Activated CD8-positive, alpha-beta memory T cell treated with anti-CD3 and anti-CD28 coated beads for 48 hours (primary cell): ENCODE results near the gene INPP5E.
A peak's percentile ranks its signal among the peaks of the same experiment; 100 is the strongest.
"Not testable (repeated sequence)": the region's sequence is repeated elsewhere in the genome, so short reads cannot be mapped to it uniquely, and the experiment has no call there.

Experiments used
- DNase-seq, 3 experiments: peaks; one replicate each; pipeline ENCODE4 v3.0.0-alpha.2; 2020; ENCODE audit warnings: low read depth in 2 of 3, low spot score in 2 of 3

INPP5E gene

DNA sequence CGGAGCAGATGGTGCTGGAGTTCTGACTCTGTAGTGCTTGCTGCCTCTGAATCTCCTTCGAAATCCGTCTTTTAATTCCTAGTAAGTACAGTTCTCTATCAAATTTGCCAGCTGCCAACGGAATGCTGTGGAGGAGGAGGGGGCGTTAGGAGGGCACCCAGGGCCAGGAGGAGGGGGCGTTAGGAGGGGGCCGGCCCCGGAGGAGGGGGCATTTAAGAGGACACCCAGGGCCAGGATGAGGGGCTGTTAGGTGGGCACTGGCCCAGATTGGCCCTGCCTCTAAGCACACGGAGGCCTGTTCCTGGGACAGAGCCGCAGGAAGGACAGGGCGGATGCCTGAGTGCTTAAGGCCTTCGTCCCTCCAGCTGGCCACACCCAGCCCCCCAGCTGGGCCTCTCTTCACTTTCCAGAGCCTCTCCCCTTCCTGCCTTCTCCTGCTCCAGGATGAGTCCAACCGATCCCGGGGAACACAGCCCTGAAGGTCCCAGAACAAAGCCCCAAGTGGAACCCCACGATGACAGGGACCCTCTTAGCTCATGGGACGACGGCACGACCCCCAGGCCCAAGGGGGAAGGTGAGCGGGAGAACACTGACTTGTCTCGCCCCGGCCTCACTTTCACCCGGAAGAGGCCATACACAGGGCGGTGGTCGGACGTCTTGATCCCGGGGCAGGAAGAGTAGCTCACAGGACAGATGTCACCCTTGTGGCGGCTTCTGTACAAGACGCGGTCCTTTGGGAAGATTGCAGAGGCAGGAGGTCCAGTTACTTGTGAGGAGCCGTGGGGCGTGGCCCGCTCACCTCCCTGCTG is 9.8 kb downstream of the INPP5E start:
- DNase-seq = no peak

DNA sequence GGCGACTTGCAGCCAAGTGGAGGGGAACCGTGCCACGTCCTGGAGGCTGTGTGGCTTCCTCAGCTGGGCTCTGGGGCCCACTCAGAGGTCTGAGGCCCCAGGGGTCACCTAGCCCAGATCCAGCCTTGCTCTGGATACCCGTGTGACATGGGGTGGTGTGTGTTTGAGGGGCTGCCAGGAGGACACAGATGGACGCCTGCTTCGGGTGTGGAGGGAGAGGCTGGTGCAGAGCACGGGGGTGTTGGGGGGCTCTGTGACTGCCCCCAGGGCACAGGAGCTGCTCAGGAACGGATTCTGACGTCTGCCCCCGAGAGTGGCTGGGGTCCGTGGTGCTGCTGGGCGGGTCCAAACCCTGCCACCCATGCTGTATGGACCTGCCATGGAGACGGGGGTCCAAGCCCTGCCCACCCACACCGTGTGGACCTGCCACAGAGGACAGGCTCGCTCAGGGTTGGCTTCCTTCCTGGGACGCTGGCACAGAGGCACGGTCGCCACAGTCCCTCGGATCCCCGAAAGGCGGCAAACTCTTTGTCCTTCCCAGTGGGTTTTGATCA is 10.5 kb downstream of the INPP5E start:
- no peak for DNase-seq

DNA sequence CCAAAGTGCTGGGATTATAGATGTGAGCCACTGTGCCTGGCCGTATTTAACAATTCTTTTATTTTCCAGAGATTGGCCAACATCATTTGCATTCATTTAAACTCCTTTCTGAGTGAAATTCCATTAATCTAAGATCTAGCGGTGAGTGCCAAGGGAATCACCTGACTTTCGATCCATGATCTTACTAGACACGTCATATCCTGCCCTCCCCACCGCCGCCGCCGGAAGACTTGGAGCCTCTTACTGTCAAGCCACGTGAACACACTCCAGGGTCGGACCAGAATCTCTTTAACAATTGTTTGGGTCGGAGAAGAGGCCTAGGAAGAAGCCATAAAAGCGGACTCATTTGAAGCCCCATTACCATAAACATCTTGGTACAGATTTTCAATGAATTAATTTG is 12.9 kb downstream of the INPP5E start:
- DNase-seq = no peak

DNA sequence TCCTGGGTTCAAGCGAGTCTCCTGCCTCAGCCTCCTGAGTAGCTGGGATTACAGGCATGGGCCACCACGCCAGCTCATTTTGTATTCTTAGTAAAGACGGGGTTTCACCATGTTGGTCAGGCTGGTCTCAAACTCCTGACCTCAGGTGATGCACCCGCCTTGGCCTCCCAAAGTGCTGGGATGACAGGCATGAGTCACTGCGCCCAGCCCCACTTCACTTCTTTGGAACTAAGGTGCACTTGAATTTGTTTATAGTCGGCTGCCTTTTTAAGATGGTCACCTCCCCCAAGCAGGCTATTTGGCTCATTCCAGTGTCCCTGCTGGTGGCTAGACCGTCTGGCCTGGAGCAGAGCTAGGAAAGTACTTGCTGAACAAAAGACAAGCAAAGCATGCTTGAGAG is 14.3 kb downstream of the INPP5E start:
- not testable (repeated sequence) for DNase-seq

DNA sequence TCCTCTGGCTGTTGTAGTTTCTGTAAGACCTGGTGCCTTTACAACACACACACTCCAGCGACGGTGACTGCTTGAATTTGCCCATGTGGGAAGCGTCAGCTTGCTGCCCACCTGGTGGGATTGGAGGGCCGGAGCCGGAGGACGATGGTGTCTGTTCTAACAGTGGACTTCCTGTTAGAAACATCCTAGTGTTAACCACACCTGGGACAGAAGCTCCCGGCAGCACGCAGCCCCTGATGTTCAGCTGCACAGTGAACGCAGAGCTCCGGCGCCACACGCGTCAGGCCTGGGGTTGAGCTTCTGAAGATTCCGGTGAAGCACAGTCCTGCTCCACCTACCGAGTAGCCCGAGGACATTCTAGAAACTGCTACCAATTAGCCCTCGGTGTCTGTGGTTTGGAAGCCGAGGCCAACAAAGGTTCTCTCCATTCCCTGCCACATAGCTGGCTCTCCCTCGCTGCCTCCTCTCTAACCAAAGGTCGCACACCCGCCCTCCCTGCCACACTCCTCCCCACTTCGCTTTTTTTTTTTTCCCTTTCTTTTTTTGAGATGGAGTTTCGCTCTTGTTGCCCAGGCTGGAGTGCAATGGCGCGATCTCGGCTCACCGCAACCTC is 14.8 kb downstream of the INPP5E start:
- no peak for DNase-seq

DNA sequence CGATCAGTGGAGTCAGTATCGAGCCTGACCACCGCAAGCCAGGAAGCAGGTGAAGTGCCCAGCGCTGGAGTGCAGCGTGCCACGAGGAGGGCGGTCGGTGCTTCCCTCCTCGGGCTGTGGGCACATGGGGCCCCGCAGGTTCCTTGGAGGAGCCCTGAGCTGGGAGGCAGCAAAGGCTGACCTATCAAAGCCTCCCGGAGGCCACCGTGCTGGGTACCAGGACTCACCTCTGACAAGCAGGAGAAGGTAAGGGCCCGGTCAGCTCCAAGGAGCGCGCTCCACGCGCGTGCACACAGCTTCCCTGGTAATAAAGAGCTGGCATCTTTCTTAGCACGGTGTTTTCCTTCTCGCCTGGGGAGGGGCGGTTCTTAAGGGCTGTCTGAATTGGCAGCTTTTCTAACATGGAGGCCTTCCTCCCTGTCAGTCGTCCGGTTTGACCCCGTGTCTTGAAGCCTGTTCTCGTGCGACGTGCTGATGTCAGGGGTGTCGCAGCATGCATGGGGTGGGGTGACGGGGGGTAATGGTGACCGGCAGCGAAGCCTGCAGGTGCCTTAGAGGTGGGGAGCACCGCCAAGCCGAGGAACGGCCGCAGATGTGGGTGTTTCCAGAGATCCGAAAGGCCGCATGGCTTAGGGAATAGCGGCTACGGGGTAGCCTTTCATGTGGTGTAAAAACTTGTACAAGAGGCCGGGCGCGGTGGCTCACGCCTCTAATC is 16.1 kb downstream of the INPP5E start:
- DNase-seq = no peak

DNA sequence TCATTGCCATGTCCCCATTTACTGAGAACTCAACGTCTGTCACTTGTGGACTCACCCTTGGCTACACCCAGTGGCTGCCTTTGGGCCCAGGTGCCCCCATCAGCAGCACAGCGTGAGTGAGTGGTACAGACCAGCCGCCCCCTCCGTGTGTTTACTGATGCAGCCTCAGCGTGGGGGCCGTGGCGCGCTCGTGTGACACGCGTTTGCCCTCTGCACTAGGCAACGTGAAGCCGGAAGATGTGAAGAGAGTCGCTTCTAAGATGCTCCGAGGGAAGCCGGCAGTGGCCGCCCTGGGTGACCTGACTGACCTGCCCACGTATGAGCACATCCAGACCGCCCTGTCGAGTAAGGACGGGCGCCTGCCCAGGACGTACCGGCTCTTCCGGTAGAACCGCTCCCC is 16.8 kb downstream of the INPP5E start:
- DNase-seq = no peak

DNA sequence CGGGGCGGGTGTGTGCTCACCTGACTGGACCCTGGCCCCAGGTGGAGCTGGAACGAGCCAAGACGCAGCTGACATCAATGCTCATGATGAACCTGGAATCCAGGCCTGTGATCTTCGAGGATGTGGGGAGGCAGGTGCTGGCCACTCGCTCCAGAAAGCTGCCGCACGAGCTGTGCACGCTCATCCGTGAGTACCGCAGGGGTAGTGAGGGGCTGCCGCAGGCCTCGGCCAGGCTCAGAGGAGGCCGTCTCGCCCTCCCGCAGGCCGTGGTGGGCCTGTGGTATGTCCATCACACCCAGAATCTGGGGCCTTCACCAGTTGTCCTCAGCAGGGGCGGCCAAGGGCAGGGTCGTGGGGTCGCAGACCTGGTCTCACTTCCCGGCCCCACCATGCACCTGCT is 17.9 kb downstream of the INPP5E start:
- DNase-seq = no peak

DNA sequence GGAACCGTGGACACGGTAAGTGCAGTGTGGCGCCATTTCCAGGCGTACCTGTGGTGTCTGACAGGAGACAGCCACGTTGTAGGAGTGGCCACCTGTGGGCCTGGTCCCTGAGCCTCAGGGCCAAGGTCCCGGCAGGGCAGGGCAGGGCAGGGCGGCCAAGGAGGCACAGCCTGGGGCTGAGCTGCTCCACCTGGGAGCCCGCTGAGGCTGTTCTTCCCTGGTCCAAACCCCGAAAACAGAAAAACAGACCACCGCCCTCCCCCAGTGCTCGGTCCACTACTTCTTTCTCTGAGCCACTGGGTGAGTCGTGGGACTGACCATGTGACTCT is 20.6 kb downstream of the INPP5E start:
- DNase-seq = no peak

DNA sequence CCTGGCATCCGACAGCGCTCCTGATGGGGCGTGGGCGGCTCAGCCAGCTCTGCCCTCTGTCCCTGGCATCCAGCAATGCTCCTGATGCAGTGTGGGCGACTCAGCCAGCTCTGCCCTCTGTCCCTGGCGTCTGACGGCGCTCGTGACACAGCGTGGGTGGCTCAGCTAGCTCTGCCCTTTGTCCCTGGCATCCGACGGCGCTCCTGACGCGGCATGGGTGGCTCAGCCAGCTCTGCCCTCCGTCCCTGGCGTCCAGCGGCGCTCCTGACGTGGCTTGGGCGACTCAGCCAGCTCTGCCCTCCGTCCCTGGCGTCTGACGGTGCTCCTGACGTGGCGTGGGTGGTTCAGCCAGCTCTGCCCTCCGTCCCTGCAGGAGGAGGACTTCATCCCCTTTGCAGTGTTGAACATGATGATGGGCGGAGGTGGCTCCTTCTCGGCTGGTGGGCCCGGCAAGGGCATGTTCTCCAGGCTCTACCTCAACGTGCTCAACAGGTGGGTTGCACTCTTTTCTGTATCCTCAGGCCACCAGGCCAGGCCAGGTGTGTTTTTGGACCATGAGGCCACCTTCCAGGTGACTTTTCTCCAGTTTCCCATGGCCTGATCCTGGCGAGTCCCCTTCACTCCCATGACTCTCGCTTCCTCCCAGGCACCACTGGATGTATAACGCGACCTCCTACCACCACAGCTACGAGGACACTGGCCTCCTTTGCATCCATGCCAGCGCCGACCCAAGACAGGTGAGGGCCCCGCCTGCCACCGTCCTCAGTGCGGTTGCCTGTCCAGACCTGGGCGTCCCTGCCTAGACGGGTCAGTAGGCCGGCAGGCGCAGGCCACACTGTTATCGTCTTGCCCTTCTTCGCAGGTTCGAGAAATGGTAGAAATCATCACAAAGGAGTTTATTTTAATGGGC is 21.2 kb downstream of the INPP5E start:
- DNase-seq = no peak

DNA sequence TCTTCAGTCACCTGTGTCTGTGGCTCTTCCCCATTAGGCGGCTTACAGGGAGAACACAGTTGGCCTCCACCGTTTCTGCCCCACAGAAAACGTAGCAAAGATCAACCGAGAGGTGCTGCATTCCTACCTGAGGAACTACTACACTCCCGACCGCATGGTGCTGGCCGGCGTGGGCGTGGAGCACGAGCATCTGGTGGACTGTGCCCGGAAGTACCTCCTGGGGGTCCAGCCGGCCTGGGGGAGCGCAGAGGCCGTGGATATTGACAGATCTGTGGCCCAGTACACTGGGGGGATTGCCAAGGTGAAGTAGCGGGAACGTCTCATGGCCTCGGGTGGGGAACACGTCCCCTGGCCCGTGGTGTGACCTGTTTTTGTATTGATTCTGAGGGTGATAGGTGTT is 22.7 kb downstream of the INPP5E start:
- no peak for DNase-seq

DNA sequence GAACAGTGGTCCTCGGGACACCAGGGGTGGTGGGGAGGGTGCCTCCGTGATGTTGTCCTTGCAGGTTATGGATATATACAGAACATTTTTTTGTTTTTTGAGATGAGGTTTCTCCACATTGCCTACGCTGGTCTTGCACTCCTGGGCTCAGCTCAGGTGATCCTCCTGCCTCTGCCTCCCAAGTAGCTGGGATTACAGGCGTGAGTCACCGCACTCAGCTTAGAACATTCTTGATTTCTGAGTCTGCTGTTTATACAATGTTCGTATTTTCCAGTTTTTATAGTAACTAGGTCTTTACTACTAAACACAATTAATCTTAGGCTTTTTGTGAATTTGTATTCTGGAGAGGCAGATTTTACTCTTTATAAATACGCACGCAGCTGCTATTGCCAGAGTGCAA is 23.2 kb downstream of the INPP5E start:
- DNase-seq = no peak

DNA sequence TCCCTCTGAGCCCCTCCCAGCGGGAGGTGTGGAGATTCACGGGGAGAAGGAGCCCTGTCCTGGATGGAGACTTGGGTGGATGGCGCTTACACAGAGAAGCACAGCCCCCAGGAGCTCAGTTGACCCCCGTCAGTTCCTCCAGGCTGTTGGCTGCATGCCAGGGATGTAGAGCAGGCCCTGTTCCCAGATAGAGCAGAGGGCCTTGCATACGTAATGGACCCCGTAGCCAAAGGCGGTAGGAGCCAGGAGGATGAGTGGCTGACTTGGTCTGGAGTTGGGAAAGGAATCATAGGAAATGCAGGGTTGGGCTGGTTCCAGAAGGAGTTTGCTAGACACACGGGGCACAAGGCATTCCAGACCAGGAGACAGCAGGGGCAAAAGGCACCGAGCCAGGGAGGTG is 26.7 kb downstream of the INPP5E start:
- no peak for DNase-seq

DNA sequence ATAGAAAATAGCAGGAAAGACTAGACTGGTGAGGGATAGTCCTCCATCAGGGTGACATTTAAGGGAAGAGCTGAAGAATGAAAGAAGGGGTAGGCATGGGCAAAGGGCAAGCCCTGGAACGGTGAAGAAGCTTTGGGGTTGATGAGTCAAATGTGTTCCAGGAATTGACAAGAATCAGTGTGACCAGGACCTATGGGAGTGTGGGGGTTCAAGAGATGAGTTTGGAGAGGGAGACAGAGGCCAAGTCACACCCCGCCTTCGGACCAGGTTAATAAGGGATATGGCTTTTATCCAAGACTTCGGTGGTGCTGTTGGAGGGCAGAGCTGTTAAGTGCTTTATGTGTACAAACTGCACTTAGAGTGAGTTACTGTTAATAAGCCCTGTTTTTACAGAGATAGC is 28.3 kb downstream of the INPP5E start:
- no peak for DNase-seq

DNA sequence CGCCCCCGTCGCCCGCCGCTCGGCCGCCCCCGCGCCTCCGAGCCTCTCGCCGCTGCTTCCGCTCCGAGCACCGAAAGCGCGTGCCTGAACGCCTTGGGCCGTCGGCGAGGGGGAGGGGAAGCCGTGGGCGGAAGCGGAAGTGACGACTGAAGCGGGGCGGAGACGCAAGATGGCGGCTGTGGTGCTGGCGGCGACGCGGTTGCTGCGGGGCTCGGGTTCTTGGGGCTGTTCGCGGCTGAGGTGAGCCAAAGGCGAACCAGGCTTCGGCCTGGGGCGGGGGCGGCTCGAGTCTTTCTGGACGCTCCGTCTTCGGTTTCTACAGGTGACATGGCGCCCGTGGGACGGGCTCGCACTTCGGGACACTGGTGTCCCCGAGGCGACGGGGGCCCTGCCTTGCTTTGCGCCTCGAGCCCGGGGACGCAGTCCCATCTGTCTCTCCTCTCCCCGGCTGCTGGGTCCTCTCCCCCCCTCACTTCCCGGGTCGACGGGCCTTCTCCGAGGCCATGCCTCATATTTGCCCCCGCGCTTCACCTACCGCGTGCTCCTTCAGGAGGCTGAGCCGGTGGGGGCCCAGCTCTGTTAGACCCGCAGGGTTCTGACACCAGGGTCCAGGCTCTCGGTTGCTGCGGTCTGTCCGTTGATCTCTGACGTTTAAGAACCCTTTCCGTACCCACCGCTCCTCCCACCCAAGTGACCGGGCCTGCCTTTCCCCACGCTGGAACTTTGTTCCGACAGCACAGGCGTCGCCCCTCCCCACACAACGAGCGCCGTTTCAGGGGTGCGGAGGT is 29.0 kb downstream of the INPP5E start, which contains the start of the genes ENTR1 and PMPCA:
ENTR1 (minus strand) TSS at position 115 of the 788 bp plus-strand sequence. CDS start 217 bp downstream, outside the sequence.
PMPCA (plus strand) TSS at position 159 of the 788 bp plus-strand sequence; CDS start at position 170, 11 bp downstream.
- DNase-seq = peak; percentile 87 to 99 (median 98)

DNA sequence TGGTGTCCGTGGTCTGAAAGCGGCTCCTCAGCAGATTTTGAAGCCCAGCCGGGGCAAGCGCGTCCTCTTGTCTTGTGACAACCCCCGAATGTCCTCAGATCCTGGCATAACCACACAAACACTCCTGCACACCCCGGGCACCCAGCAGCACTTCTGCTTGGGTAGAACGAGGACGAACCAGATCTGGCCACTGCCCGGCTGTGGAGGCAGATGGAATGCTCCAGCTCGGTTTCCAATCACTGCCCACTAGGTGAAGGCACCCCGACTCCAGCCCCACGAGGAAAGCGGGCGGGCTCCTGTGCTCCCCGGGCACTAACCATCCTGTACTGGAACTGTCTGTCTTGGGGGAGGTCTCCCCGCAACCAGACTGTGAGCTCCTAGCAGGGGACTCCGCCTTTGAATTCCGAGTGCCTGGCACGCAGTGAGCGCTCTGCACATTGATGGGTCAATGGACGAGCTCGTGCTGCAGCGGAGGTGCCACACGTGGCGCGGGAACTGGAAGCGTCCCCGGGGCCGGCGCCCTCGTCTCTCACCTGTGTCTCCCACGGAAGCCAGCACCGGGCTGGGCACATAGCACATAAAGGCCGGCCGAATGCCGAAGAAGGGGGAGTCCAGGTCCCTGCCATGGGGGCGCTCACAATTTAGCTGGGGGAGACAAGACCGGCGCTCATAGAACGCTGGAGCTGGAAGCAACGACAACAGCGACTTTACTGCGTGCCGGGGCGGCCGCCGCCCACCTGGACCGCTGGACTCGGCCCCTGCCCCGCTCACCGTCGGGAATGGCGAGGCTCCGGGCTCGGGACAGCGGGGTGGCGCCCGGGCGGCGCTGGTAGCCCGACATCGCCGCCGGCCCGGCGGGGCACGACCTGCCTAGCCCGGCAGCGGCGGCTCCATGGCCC is 29.8 kb downstream of the INPP5E start:
- DNase-seq = no peak

DNA sequence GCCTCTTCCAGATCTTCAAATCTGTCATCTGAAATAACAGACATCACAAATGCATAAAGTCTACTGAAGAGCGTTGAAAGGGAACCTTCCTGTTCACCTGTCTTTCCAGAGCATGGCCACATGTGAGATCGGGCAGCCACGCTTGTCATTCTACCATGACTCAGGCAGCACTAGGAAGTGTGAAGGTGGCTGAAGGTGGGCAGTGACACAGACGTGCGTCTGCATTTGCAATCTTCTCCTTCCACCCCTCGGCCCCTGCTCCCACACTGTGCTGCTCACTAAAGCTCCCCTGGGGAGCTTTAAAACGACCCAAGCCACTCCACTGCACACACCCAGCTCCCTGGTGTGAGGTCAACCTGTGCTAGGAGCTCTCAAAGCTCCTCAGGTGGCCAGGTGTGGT is 31.7 kb downstream of the INPP5E start:
- no peak for DNase-seq

DNA sequence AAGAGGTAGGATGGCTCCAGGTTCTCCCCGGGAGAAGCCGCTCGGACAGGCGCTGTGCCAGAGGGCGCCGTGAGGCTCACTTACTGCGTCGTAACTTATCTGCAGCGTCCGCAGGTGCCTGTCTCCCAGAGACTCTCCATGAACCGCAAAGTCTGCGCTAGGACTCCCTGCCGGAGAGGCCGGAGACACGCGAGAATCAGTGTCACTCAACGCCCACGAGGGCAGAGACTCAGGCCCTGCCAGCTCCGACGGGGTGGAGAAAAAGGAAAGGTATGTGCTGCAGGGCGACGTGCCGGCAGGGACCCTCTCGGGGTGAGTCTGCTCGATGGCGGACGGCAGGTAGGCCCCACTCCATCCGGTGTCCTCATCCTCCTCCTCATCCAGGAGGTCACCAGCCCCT is 32.6 kb downstream of the INPP5E start:
- DNase-seq = not testable (repeated sequence)

DNA sequence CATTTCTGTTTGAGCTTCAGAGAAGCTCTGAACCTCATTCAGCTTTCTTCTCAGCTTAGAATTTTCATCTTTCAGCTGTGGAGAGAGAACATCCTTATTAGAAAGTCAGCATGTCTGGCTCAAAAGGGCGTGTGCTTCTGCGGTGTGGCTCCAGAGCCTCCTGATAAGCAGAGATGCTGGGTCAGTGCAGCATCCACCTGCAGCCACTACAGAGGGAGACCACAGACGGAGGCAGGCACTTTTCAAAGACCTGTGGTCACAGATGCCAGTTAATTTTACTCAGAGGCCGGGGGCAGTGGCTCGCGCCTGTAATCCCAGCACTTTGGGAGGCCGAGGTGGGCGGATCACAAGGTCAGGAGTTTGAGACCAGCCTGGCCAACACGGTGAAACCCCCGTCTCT is 33.7 kb downstream of the INPP5E start:
- DNase-seq = not testable (repeated sequence)
